Prostate gland (tissue), 2 donors: ENCODE measurements around the gene NRG4.

Source experiments
- POLR2A ChIP-seq: fragments of 450-650 bp; IDR thresholded peaks from one replicate; pipeline ENCODE4 v1.6.1; 2016; ENCODE audit warnings: antibody characterized with exemption, mild to moderate bottlenecking
- POLR2AphosphoS5 ChIP-seq: sonication (generic); formaldehyde crosslinking; IDR thresholded peaks from one replicate; pipeline ENCODE4 v1.6.1; 2017; ENCODE audit warnings: antibody characterized with exemption
- TF ChIP-seq, protein P1 (sequence below), 4 experiments: fragments of 200-600 bp in 2 of 4; fragments of 450-650 bp in 2 of 4; sonication (generic) in 2 of 4; IDR thresholded peaks; 1 replicate in 3 of 4; 2 replicates in 1 of 4; pipeline ENCODE4 v1.5.1; 2016 to 2019; ENCODE audit warnings: antibody characterized with exemption in 4 of 4, mild to moderate bottlenecking in 2 of 4, moderate library complexity in 2 of 4

DNA sequence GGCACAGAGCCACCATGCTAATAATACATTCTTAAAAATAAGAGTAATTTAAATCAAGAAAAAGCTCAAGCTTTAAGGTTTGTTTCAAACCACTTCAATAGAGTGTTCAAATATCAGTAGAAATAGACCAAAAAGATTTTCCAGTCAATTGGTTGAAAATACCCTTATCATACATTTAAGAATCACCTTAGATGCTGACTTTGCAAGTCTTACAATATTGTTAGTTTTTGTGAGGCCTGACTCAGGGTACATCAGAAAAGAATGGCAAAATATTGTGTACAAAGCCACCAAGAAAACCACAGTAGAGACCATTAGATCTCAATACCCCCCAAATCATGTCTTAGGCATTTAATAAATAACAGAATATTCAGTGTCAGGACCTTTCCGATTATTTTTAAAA is 19.8 kb upstream of the NRG4 start:
- TF ChIP-seq, protein P1, sequence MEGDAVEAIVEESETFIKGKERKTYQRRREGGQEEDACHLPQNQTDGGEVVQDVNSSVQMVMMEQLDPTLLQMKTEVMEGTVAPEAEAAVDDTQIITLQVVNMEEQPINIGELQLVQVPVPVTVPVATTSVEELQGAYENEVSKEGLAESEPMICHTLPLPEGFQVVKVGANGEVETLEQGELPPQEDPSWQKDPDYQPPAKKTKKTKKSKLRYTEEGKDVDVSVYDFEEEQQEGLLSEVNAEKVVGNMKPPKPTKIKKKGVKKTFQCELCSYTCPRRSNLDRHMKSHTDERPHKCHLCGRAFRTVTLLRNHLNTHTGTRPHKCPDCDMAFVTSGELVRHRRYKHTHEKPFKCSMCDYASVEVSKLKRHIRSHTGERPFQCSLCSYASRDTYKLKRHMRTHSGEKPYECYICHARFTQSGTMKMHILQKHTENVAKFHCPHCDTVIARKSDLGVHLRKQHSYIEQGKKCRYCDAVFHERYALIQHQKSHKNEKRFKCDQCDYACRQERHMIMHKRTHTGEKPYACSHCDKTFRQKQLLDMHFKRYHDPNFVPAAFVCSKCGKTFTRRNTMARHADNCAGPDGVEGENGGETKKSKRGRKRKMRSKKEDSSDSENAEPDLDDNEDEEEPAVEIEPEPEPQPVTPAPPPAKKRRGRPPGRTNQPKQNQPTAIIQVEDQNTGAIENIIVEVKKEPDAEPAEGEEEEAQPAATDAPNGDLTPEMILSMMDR (IDR thresholded peaks at IDR 0.05): no peak
- TF ChIP-seq POLR2A (no peak), POLR2AphosphoS5 (no peak)
